ENCODE measurements around the gene DCAF10. TPM values are rescaled to one million over a fixed set of nuclear protein-coding genes. Genes with fewer than 3 reads are reported as not detected.

Gene DCAF10
- total RNA-seq, 1 experiment from 2014 or later, result 24.0 TPM

DNA sequence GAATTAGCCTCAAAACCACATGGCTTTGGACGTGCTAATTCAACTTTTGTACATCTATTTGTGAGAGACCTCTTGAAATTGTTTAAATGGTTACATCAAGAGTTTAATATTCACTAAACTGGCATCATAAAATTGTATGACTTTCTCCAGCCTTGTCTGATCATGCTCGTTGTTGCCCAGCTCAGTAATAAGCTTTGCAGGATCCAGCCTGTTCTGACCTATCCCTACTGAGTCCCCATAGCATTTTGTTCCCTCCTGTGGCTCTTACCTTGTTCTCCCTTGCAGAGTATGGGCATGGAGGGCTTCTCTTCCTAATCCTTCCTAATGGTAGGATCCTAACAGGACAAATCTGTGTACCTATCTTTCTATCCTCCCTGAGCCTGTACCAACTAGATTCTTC, 22.1 kb upstream of the DCAF10 start:
- CTCF ChIA-PET, result no interaction called here

GRCh38 chr9:37784291-37784615, 16.3 kb upstream of the DCAF10 start:
- TSS peak; percentile 31 for BruUV-seq (replicated peaks)

More for the DNA sequence above, 22.1 kb upstream of the DCAF10 start:
- H3K36me3 ChIP-seq (ENCODE audit: insufficient read depth, low read length, poor library complexity, severe bottlenecking), result peaks cover 71% of the 10 kb centered on the region
- intact Hi-C loops (cut with micrococcal nuclease; ENCODE audit: unreplicated experiment), result no loop called here
- no peaks in the 10 kb centered on the region for H3K27me3 ChIP-seq (replicated peaks; ENCODE audit: insufficient read depth, low read depth, low read length, poor library complexity)
- DNase-seq (ENCODE audit: low spot score), result no peak
- BruUV-seq (replicated peaks), result no TSS peak
- no peak overlapping the region for H3K4me3 ChIP-seq (ENCODE audit: low read depth, low read length, poor library complexity, severe bottlenecking)
- TF ChIP-seq, protein P1, sequence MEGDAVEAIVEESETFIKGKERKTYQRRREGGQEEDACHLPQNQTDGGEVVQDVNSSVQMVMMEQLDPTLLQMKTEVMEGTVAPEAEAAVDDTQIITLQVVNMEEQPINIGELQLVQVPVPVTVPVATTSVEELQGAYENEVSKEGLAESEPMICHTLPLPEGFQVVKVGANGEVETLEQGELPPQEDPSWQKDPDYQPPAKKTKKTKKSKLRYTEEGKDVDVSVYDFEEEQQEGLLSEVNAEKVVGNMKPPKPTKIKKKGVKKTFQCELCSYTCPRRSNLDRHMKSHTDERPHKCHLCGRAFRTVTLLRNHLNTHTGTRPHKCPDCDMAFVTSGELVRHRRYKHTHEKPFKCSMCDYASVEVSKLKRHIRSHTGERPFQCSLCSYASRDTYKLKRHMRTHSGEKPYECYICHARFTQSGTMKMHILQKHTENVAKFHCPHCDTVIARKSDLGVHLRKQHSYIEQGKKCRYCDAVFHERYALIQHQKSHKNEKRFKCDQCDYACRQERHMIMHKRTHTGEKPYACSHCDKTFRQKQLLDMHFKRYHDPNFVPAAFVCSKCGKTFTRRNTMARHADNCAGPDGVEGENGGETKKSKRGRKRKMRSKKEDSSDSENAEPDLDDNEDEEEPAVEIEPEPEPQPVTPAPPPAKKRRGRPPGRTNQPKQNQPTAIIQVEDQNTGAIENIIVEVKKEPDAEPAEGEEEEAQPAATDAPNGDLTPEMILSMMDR (conservative IDR thresholded peaks at IDR 0.05; ENCODE audit: low read depth, low read length), result no peak
- TF ChIP-seq EZH2 (IDR thresholded peaks at IDR 0.05; ENCODE audit: borderline replicate concordance, low read depth, low read length, poor library complexity, severe bottlenecking), result no peak
- peaks cover 11% of the 10 kb centered on the region for H3K4me1 ChIP-seq (ENCODE audit: insufficient read depth, low read length, poor library complexity, severe bottlenecking)
- POLR2A ChIA-PET (ENCODE audit: low non-redundant PET), result interaction anchor here (1.0 kb wide), 1 partner anchor 23 kb away, joined by 4 read pairs; no protein-coding TSS in a partner anchor
- no peaks in the 10 kb centered on the region for H3K9me3 ChIP-seq (ENCODE audit: low read depth, low read length, poor library complexity, severe bottlenecking)
- no peak overlapping the region for H3K27ac ChIP-seq (ENCODE audit: low read depth, low read length, poor library complexity, severe bottlenecking)

DNA sequence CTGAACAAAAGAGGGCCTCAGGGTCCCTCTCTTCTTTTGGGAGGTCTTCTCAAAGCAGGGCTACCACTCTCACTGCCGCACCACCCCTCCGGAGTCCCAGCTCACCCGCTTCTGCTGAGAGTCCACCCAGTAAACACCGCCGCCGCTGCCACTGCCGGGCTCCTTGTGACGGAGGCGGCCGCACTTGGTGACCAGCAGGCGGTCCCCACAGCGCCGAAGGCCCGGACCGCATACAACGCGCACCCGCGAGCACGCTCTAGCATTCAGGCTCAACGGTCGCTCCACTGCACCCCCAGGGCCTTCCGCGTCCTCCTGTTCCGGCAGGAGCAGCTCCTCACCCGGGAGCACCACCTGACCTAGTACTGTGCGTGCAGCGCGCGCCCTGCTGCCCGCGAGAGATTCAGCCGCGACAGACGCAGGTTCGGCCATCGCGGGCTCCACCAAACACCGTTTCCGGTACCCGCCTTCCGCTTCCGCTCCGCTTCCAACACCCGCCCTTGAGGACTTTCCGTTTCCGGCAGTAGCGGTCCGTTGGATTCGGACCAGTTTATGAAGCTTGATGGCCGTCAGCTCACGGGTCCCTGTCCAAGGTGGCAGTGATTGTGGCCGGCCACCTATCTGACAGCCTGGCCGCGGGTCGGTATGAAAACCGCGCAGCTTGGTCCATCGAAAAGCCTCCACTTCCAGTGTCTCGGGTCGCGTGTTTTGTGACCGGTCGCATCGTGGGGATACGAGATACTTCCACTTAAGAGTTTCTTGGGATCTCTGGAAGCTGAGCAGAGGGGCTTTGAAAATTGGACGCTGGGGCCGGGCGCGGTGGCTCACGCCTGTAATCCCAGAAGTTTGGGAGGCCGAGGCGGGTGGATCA, 15.7 kb upstream of the DCAF10 start, which contains the start of gene EXOSC3:
EXOSC3 (minus strand) TSS at position 449 of the 868 bp plus-strand sequence; CDS start at position 429, 20 bp downstream.
- TF ChIP-seq, protein P1 (conservative IDR thresholded peaks at IDR 0.05; ENCODE audit: low read depth, low read length), result no peak
- TF ChIP-seq EZH2 (IDR thresholded peaks at IDR 0.05; ENCODE audit: borderline replicate concordance, low read depth, low read length, poor library complexity, severe bottlenecking), result no peak
- DNase-seq (ENCODE audit: low spot score), result peak; percentile 94
- peak within 1 kb of the TSS; percentile 85 for H3K4me3 ChIP-seq (ENCODE audit: low read depth, low read length, poor library complexity, severe bottlenecking)
- CTCF ChIA-PET, result interaction anchor here (0.6 to 0.7 kb wide), 2 partner anchors 36 to 37 kb away, joined by 3 read pairs; no protein-coding TSS in a partner anchor
- intact Hi-C loops (cut with micrococcal nuclease; ENCODE audit: unreplicated experiment), result no loop called here
- H3K27ac ChIP-seq (ENCODE audit: low read depth, low read length, poor library complexity, severe bottlenecking), result peak within 1 kb of the TSS; percentile 85
- H3K27me3 ChIP-seq (replicated peaks; ENCODE audit: insufficient read depth, low read depth, low read length, poor library complexity), result no peaks in the 10 kb centered on the region
- peaks cover 18% of the 10 kb centered on the region for H3K4me1 ChIP-seq (ENCODE audit: insufficient read depth, low read length, poor library complexity, severe bottlenecking)
- POLR2A ChIA-PET (ENCODE audit: low non-redundant PET), result interaction anchor here (0.6 kb wide), 1 partner anchor 25 kb away, joined by 8 read pairs; no protein-coding TSS in a partner anchor
- BruUV-seq (replicated peaks), result no TSS peak
- no peaks in the 10 kb centered on the region for H3K9me3 ChIP-seq (ENCODE audit: low read depth, low read length, poor library complexity, severe bottlenecking)
- peaks cover 38% of the 10 kb centered on the region for H3K36me3 ChIP-seq (ENCODE audit: insufficient read depth, low read length, poor library complexity, severe bottlenecking)

More at GRCh38 chr9:37784291-37784615, 16.3 kb upstream of the DCAF10 start:
- Histone ChIP-seq H3K36me3 (ENCODE audit: insufficient read depth, low read length, poor library complexity, severe bottlenecking) (peaks cover 44% of the 10 kb centered on the region), H3K27me3 (replicated peaks; ENCODE audit: insufficient read depth, low read depth, low read length, poor library complexity) (no peaks in the 10 kb centered on the region), H3K4me3 (ENCODE audit: low read depth, low read length, poor library complexity, severe bottlenecking) (peak overlapping the region; percentile 85), H3K27ac (ENCODE audit: low read depth, low read length, poor library complexity, severe bottlenecking) (peak overlapping the region; percentile 85), H3K4me1 (ENCODE audit: insufficient read depth, low read length, poor library complexity, severe bottlenecking) (peaks cover 18% of the 10 kb centered on the region), H3K9me3 (ENCODE audit: low read depth, low read length, poor library complexity, severe bottlenecking) (no peaks in the 10 kb centered on the region)
- intact Hi-C loops (cut with micrococcal nuclease; ENCODE audit: unreplicated experiment), result no loop called here
- ChIA-PET CTCF (no interaction called here), POLR2A (ENCODE audit: low non-redundant PET) (no interaction called here)
- no peak for TF ChIP-seq EZH2 (IDR thresholded peaks at IDR 0.05; ENCODE audit: borderline replicate concordance, low read depth, low read length, poor library complexity, severe bottlenecking)
- TF ChIP-seq, protein P1 (conservative IDR thresholded peaks at IDR 0.05; ENCODE audit: low read depth, low read length), result no peak
- DNase-seq (ENCODE audit: low spot score), result no peak
